ENCODE results near the gene LCN2.

LCN2 gene

GRCh38 chr9:128114326-128115186 lies 34.7 kb upstream of the LCN2 start:
- DNase-seq (ENCODE audit: extremely low spot score, insufficient read length, low read depth) (no peak), FAIRE-seq (no peak)

- DNase-seq (ENCODE audit: extremely low spot score, insufficient read length, low read depth) (peak; percentile 32), FAIRE-seq (peak; percentile 42)
Measured at GRCh38 chr9:128115187-128116103, 33.8 kb upstream of the LCN2 start.

GRCh38 chr9:128116104-128117083 lies 32.9 kb upstream of the LCN2 start:
- no peak for DNase-seq (ENCODE audit: extremely low spot score, insufficient read length, low read depth)
- FAIRE-seq: no peak

DNA sequence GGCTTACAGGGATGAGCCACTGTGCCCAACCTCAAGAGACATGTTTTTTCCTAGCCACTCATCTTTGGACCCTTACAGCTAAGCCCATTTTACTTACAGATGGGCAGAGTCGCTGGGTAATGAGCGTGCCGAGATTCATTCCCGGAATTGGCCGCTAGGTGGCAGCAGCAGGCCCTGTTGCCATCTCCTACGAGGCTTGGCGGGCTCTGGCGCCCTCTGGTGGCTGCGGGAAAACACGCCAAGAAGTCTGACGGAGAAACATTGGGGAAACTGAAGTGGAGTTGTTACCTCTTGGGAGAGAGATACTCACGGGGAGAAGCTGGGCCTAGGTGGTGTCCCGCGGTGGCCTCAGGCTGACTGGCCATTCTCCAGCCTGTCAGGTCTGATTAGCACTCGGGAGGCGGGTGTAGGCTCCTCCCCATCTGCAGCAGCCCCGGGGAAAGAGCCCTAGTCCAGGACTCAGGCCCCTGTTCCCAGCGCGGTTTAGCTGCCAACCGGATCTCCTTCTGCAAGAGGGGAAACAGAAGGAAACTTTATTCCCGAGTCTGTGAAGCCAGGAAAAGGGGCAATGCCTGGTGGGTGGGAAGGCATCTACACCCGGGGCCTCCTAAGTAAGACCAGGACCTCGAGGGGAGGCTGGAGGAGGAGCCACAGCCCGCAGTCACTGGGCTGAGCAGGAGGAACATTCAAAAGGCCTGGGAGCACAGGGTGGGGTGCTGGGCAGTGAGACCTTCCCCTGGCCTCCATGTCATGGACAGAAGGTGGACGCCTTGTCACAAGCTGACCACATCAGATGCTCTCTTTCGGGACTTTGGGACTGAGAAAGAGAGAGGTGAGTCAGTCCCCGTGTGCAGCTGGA lies 31.4 kb upstream of the LCN2 start:
- FAIRE-seq (peak; percentile 97), DNase-seq (ENCODE audit: extremely low spot score, insufficient read length, low read depth) (peak; percentile 88)

DNA sequence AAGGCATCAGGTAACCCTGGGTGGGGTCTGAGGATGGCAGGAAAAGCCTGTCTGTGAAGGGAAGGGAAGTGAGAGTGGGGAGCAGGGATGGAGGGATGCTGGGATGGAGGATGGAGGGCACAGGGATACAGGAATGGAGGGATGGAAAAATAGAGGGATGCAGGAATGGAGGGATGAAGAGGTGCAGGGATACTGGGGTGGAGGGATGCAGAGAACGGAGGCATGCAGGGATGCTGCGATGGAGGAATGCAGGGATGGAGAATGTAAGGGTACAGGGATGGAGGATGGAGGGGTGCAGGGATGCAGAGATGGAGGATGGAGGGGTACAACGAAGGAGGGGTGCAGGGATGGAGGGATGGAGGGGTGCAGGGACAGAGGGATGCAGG lies 30.8 kb upstream of the LCN2 start:
- FAIRE-seq (no peak), DNase-seq (ENCODE audit: extremely low spot score, insufficient read length, low read depth) (no peak)

DNA sequence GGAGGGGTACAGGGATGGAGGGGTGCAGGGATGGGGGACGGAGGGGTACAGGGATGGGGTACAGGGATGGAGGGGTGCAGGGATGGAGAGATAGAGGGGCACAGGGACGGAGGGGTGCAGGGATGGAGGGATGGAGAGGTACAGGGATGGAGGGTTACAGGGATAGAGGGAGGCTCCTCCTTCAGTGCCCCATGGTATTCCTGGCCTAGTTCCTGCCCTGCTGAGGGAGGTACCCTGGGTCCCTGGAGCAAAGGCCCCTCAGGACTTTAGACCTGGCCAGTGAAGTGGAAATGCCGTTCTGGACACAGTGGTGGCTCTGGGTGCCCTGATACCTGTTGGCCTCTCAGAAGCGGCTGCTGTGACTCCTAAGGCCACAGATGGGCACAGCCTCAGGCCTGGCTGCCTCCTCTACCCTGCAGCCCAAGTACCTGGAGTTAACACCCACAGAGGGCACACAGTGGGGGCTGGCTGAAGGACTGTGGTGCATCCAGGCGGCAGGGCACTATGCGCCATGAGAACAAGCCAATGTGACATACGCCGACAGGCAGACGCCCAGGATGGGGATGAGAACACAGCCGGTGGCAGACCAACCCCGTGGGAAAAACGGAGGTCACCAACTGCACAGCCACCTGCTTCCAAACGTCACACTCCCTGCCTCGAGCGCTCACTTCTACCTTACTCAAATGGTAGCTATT lies 30.1 kb upstream of the LCN2 start:
- no peak for DNase-seq (ENCODE audit: extremely low spot score, insufficient read length, low read depth)
- no peak for FAIRE-seq

GRCh38 chr9:128120061-128120740 lies 29.1 kb upstream of the LCN2 start:
- no peak for FAIRE-seq
- DNase-seq (ENCODE audit: extremely low spot score, insufficient read length, low read depth): no peak

DNA sequence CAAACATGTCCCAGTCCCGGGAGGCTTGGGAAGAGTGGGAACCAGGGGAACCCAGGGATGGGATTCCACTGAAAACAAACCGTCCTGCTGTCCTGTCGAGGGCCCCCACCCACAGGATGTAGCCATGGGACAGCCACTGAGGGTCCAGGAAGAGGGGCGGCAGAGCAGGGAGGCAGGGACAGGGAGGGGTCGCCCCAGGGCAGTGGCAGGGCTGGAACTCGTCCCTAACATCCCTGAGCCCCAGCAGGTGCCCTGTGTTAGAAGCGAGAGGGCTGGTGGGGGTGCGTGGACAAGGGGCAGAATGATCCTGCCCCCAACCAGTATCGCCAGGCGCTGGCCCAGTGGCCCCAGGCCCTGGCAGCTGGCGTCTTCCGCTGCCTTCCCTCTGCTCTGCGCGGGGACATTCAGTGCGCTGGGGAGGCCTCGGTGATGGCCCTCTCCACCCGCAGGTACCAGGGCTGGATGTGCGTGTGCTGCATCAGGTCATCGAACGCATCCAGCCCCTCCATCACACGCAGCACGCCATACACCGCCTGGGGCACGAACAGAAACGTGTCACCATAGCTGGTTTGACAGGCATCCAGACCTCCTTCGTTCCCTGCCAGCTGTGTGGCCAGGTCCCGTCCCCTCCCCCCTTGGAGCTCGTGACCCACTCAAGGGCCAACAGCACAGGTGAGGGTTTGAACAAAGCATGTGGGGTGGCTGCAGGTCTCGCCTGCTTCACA lies 28.4 kb upstream of the LCN2 start:
- no peak for DNase-seq (ENCODE audit: extremely low spot score, insufficient read length, low read depth)
- FAIRE-seq: no peak

DNA sequence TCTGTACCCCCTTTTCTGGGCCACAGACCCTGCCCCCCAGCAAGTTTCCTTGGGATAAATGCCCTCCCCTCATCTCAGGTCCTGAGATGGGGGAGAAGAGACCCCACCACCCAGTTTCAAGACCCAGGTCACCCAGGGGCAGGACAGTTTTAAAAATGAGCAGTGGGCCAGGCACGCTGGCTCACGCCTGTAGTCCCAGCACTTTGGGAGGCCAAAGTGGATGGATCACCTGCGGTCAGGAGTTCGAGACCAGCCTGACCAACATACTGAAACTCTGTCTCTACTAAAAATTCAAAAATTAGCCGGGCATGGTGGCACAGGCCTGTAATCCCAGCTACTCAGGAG lies 27.8 kb upstream of the LCN2 start:
- FAIRE-seq (no peak), DNase-seq (ENCODE audit: extremely low spot score, insufficient read length, low read depth) (no peak)

- DNase-seq (ENCODE audit: extremely low spot score, insufficient read length, low read depth) (no peak), FAIRE-seq (no peak)
Measured at GRCh38 chr9:128121924-128122808, 27.1 kb upstream of the LCN2 start.

DNA sequence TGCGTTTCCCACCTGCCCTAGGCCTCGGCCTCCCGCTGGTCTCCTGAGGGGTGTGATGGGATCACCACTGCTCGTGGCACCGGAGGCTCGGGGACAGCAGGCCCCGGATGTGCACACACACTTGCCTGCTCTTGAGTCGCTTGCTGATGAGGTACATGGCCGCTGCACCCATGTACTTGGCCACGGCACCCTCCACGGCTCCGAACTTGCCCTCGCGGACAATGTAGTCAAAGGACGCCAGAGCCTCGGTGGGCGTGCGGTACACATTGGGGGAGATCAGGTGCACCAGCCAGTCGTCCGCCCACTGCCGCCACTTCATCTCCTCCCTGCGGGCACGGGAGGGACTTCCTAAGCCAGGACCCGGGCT lies 26.5 kb upstream of the LCN2 start:
- DNase-seq (ENCODE audit: extremely low spot score, insufficient read length, low read depth) (no peak), FAIRE-seq (no peak)

DNA sequence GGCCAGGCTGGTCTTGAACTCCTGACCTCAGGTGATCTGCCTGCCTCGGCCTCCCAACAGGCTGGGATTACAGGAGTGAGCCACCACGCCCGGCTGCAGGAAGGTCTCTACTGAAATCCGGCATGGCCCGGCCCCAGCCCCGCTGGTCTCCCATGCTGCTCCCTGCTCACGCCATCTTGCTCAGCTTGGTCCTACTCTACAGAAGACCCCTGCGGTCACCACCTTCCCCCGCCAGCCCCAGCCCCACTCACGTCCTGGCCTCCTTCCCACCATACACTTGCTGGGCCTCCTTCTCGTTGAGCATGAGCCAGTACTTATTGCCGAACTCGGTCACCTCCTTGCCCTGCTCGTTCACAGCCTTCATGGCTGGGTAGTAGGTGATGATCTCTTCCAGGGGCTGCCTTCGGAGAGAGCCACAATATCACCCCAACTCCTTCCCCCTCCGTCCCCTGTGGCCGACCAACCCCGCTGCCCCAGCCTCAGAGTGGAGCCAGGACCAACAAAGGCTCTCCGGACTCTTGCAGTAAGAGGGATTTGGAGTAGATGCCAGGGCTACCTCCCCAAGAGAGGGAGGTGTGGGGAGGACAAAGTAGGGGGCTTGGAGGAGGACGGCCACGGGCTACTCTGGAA lies 25.7 kb upstream of the LCN2 start:
- FAIRE-seq: no peak

GRCh38 chr9:128124451-128124850 lies 24.8 kb upstream of the LCN2 start:
- DNase-seq (ENCODE audit: extremely low spot score, insufficient read length, low read depth) (no peak), FAIRE-seq (no peak)

More for the DNA sequence above, 25.7 kb upstream of the LCN2 start:
- no peak for DNase-seq (ENCODE audit: extremely low spot score, insufficient read length, low read depth)

GRCh38 chr9:128124873-128125579 lies 24.2 kb upstream of the LCN2 start:
- peak; percentile 49 for FAIRE-seq
- no peak for DNase-seq (ENCODE audit: extremely low spot score, insufficient read length, low read depth)

GRCh38 chr9:128125580-128126354 lies 23.5 kb upstream of the LCN2 start:
- no peak for FAIRE-seq
- no peak for DNase-seq (ENCODE audit: extremely low spot score, insufficient read length, low read depth)
